CD4-positive, alpha-beta T cell treated with Interleukin-15 for 1 hour (primary cell): Measurements from ENCODE around the gene TBC1D2B.
"Not testable (repeated sequence)": the region's sequence is repeated elsewhere in the genome, so short reads cannot be mapped to it uniquely, and the experiment has no call there.

Experiments used
- DNase-seq: peaks from one replicate; pipeline ENCODE4 v3.0.0-alpha.2; 2020

Gene TBC1D2B

GRCh38 chr15:77969055-77969454 lies 108.5 kb downstream of the TBC1D2B start:
- no peak for DNase-seq

DNA sequence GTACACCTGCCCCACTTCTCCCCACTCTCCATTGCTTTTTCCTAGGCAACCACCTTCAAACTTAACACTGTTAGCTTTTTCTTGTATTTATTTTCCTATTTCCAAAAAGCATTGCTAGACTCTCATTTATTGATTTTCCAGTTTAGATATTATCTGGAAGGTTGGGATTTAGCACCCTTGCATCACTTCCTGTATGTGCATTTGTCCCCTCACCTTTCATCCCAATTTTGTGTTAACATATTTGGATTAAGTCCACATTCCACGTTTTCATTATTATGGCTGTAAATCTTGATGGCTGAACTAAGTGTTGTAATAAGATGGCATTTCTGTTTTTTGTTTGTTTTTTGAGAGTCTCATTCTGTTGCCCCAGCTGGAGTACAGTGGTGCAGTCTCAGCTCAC lies 109.7 kb downstream of the TBC1D2B start:
- DNase-seq: no peak

- DNase-seq: not testable (repeated sequence)
Measured at GRCh38 chr15:77967235-77967615, 110.3 kb downstream of the TBC1D2B start.

DNA sequence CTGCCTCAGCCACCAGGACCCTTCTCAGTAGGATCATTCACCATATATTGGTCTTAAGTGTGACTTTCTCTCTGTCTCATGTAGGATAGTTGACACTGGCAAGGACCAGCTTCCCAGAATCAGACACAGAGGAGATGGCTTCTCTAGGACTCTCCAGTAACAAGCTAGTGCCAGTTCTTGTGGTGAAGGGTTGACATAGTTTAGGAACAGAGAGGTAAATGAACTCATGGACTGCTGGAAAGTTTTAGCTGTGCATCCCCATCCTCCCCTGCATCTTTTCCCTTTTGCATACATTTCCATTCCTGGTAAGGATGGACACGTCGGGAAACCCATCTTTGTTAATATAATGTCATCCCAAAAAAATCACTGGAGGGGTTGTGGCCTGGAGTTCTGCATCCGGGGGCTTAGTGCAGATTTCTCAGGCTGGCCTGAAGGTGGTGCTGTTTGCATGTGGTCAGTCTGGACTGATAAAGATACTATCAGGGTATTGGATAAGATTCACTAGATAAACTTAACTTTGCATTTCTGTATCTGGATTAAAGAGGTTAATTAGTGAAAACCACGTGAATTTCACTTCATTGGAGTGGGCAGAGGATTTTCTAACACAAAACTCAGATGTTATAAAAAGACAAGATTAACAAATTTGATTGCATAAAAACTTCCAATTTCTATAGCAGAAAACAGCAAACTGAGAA lies 110.8 kb downstream of the TBC1D2B start:
- DNase-seq: peak; percentile 60

GRCh38 chr15:77964193-77964592 lies 113.3 kb downstream of the TBC1D2B start:
- no peak for DNase-seq

- peak; percentile 70 for DNase-seq
Measured at GRCh38 chr15:77959432-77959879, 118.1 kb downstream of the TBC1D2B start.

- not testable (repeated sequence) for DNase-seq
Measured at GRCh38 chr15:77958716-77959431, 118.6 kb downstream of the TBC1D2B start.

- not testable (repeated sequence) for DNase-seq
Measured at GRCh38 chr15:77958021-77958420, 119.5 kb downstream of the TBC1D2B start.

- DNase-seq: peak; percentile 22
Measured at GRCh38 chr15:77953926-77954325, 123.6 kb downstream of the TBC1D2B start.

DNA sequence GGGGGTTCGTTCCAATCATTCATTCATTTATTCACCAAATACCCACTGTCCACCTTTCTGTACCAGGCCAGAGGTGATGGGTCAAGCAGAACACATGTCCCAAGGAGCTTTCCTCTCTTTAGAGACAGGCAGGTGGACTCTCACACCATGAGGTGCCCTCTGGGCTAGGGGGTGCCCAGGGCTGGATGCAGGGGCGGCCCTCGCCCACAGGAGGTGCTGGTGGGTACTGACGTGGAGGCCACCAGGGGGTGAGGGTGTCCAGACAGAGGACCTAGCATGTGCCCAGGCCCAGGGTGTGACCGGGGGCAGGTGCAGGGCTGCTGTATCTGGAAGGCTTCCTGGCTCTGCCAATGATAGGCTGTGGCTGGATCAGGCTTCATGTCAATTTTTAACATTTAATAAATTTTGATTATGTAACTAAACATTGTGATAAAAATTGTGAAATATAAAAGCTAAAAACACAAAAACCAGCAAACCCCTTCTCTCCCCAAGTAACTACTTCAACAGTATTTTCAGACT lies 124.5 kb downstream of the TBC1D2B start:
- DNase-seq: not testable (repeated sequence)

- not testable (repeated sequence) for DNase-seq
Measured at GRCh38 chr15:77951105-77951786, 126.3 kb downstream of the TBC1D2B start.

DNA sequence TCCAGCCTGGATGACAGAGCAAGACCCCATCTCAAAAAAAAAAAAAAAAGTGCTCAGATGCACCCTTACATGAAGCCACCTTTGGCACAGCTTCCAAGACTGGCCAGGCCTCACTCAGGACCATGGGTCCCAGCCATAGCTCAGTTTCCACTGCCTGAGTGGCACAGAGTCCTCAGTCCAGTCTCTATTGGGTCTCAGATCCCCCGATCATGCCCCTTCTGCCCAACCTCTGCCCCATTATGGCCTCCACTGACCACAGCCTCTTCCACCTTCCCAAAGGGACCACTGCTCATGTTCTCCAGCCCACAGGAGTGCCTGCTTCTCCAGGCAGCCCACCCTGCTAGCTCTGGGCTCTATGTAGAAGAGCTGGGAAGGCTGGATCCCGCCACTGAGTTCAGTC lies 127.0 kb downstream of the TBC1D2B start:
- not testable (repeated sequence) for DNase-seq

- no peak for DNase-seq
Measured at GRCh38 chr15:77945566-77945965, 131.9 kb downstream of the TBC1D2B start.
